CD14-positive monocyte (primary cell): ENCODE results near the gene NACA. TPM values are rescaled to one million over a fixed set of nuclear protein-coding genes. Genes with fewer than 3 reads are reported as not detected.

ENCODE experiments used
- DNase-seq, 3 donors: peaks; one replicate each; pipeline ENCODE4 v3.0.0-alpha.2; 2011 to 2022
- H2AFZ ChIP-seq: 2 replicates; pipeline ENCODE4 v1.6.0; 2012; ENCODE audit warnings: mild to moderate bottlenecking, low read depth, low read length, inconsistent platforms; ENCODE audit not compliant: insufficient read depth, poor library complexity, severe bottlenecking
- H3K27ac ChIP-seq, 2 donors: 1 replicate in 1 of 2; 2 replicates in 1 of 2; pipeline ENCODE4 v1.5.1; 2012 to 2013; ENCODE audit warnings: low read length in 2 of 2, control low read depth in 1 of 2, inconsistent platforms in 1 of 2, low read depth in 1 of 2, mild to moderate bottlenecking in 1 of 2
- H3K27me3 ChIP-seq, 2 donors: one replicate each; pipeline versions ENCODE4 v1.6.0 to v1.6.1; 2011 to 2013; ENCODE audit warnings: low read length in 2 of 2; ENCODE audit not compliant: control insufficient read depth in 2 of 2, insufficient read depth in 2 of 2
- H3K36me3 ChIP-seq, 2 donors: replicated peaks in 1 of 2; 1 replicate in 1 of 2; 2 replicates in 1 of 2; pipeline versions ENCODE4 v1.5.1 to v1.6.1; 2012 to 2013; ENCODE audit warnings: low read length in 2 of 2, control low read depth in 1 of 2, inconsistent platforms in 1 of 2, mild to moderate bottlenecking in 1 of 2; ENCODE audit not compliant: insufficient read depth in 2 of 2, control insufficient read depth in 1 of 2
- H3K4me1 ChIP-seq, 2 donors: 1 replicate in 1 of 2; 2 replicates in 1 of 2; pipeline versions ENCODE4 v1.5.1 to v1.6.1; 2012 to 2013; ENCODE audit warnings: low read length in 2 of 2, control low read depth in 1 of 2, inconsistent platforms in 1 of 2, mild to moderate bottlenecking in 1 of 2, moderate library complexity in 1 of 2; ENCODE audit not compliant: insufficient read depth in 2 of 2, control insufficient read depth in 1 of 2
- H3K4me2 ChIP-seq: replicated peaks from 2 replicates; pipeline ENCODE3; 2012; ENCODE audit warnings: low read length, moderate library complexity, mild to moderate bottlenecking; ENCODE audit not compliant: poor library complexity, severe bottlenecking; ENCODE audit errors: extremely low read depth
- H3K4me3 ChIP-seq, 3 experiments: fragments of 200-600 bp in 1 of 3; sonication (generic) in 1 of 3; replicated peaks in 1 of 3; 1 replicate in 2 of 3; 2 replicates in 1 of 3; pipeline ENCODE4 v1.5.1; 2011 to 2013; ENCODE audit warnings: low read length in 3 of 3, mild to moderate bottlenecking in 3 of 3, control low read depth in 2 of 3, low read depth in 2 of 3, inconsistent platforms in 1 of 3, moderate library complexity in 1 of 3
- H3K79me2 ChIP-seq: 2 replicates; pipeline ENCODE4 v1.6.0; 2012; ENCODE audit warnings: mild to moderate bottlenecking, control low read depth, inconsistent platforms, low read length, moderate library complexity; ENCODE audit not compliant: insufficient read depth
- H3K9ac ChIP-seq: 2 replicates; pipeline ENCODE4 v1.6.0; 2017; ENCODE audit warnings: low read length, mild to moderate bottlenecking; ENCODE audit not compliant: insufficient read depth, poor library complexity, severe bottlenecking
- H3K9me3 ChIP-seq, 2 donors: replicated peaks in 1 of 2; 1 replicate in 1 of 2; 2 replicates in 1 of 2; pipeline versions ENCODE4 v1.5.1 to v1.6.1; 2012 to 2013; ENCODE audit warnings: low read length in 2 of 2, control low read depth in 1 of 2; ENCODE audit not compliant: control insufficient read depth in 1 of 2, insufficient read depth in 1 of 2
- H4K20me1 ChIP-seq: 2 replicates; pipeline ENCODE4 v1.6.0; 2012; ENCODE audit warnings: mild to moderate bottlenecking, low read length, control low read depth, moderate library complexity; ENCODE audit not compliant: insufficient read depth
- H3K27ac Mint-ChIP-seq, 7 donors: one replicate each; pipeline ENCODE4 v1.8.0; 2020; ENCODE audit warnings: mild to moderate bottlenecking in 7 of 7, mixed read lengths in 7 of 7, moderate library complexity in 6 of 7, inconsistent platforms in 2 of 7
- H3K27me3 Mint-ChIP-seq, 3 donors: one replicate each; pipeline ENCODE4 v1.8.0; 2021 to 2022; ENCODE audit warnings: low read depth in 3 of 3, mild to moderate bottlenecking in 3 of 3, mixed read lengths in 3 of 3, moderate library complexity in 3 of 3, inconsistent platforms in 1 of 3
- H3K36me3 Mint-ChIP-seq, 2 donors: one replicate each; pipeline ENCODE4 v1.8.0; 2020; ENCODE audit warnings: mixed read lengths in 2 of 2, inconsistent platforms in 1 of 2, mild to moderate bottlenecking in 1 of 2
- H3K4me1 Mint-ChIP-seq: one replicate; pipeline ENCODE4 v1.8.0; 2020; ENCODE audit warnings: mild to moderate bottlenecking, mixed read lengths
- H3K4me3 Mint-ChIP-seq, 2 donors: one replicate each; pipeline ENCODE4 v1.8.0; 2020; ENCODE audit warnings: mild to moderate bottlenecking in 2 of 2, mixed read lengths in 2 of 2, moderate library complexity in 1 of 2
- H3K9me3 Mint-ChIP-seq, 7 donors: one replicate each; pipeline ENCODE4 v1.8.0; 2020 to 2022; ENCODE audit warnings: mixed read lengths in 7 of 7, mild to moderate bottlenecking in 6 of 7, moderate library complexity in 6 of 7, inconsistent platforms in 2 of 7
- WGBS: methylation state at CpG from one replicate; pipeline ENCODE4 v1.1.5; 2013; ENCODE audit warnings: missing lambda C conversion rate; ENCODE audit not compliant: insufficient coverage; 5-methylcytosine and 5-hydroxymethylcytosine counted together
- intact Hi-C, 2 donors: fragments of 100-400 bp; cut with micrococcal nuclease; formaldehyde crosslinking; loops; one replicate each; pipeline versions ENCODE4 v1.15.0 to v1.15.1; 2023
- polyA plus RNA-seq, 3 donors: library from polyadenylated mRNA; depleted of rRNA in 1 of 3; unstranded in 2 of 3; stranded (reverse) in 1 of 3; fragments of 300-500 nt in 2 of 3; fragments of >200 nt in 1 of 3; fragmentation: Illumina TruSeq in 2 of 3; gene quantifications; 1 replicate in 2 of 3; 2 replicates in 1 of 3; pipeline ENCODE4 v1.2.3, GENCODE V29; 2012 to 2021
- TF ChIP-seq, protein P1 (sequence below): fragments of 200-600 bp; IDR thresholded peaks from one replicate; pipeline ENCODE4 v1.8.0; 2022; ENCODE audit warnings: antibody characterized with exemption, mild to moderate bottlenecking

NACA gene
- polyA plus RNA-seq, 3 donors: 797 to 1,102 (median 937) TPM

DNA sequence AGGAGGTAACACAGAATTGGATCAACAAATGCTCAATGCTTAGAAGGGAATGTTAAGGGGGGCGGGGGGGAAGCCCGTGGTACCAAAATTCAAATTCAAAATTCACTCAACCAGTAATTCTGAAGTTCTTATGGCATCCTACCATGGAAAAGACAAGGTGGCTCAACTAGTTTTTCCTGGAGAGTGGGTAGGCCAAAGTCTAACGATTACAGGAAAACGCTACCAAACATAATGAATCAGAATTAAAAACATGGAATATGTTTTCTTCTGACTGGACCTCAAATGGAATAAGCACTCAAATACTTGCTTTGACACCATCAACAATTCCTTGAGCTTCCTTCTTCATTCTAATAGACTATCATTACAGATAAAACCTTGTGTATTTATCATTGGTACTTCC, 2.3 kb downstream of the NACA start:
- H4K20me1 ChIP-seq: peaks cover 63% of the 10 kb centered on the region
- peaks cover 34 to 35% of the 10 kb centered on the region in 2 donors for H3K36me3 Mint-ChIP-seq
- peaks cover 63 to 75% of the 10 kb centered on the region in 2 donors for H3K4me1 ChIP-seq
- H3K4me1 Mint-ChIP-seq: peaks cover 63% of the 10 kb centered on the region
- no CpG with 5 or more reads among the region's 4 CpGs for WGBS
- H3K4me3 Mint-ChIP-seq: peak overlapping the region; percentile 98
- TF ChIP-seq, protein P1, sequence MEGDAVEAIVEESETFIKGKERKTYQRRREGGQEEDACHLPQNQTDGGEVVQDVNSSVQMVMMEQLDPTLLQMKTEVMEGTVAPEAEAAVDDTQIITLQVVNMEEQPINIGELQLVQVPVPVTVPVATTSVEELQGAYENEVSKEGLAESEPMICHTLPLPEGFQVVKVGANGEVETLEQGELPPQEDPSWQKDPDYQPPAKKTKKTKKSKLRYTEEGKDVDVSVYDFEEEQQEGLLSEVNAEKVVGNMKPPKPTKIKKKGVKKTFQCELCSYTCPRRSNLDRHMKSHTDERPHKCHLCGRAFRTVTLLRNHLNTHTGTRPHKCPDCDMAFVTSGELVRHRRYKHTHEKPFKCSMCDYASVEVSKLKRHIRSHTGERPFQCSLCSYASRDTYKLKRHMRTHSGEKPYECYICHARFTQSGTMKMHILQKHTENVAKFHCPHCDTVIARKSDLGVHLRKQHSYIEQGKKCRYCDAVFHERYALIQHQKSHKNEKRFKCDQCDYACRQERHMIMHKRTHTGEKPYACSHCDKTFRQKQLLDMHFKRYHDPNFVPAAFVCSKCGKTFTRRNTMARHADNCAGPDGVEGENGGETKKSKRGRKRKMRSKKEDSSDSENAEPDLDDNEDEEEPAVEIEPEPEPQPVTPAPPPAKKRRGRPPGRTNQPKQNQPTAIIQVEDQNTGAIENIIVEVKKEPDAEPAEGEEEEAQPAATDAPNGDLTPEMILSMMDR: no peak
- no peak for DNase-seq
- no peaks in the 10 kb centered on the region for H3K9me3 ChIP-seq
- H3K27me3 ChIP-seq: no peaks in the 10 kb centered on the region
- intact Hi-C loops: loop anchor here (5.0 to 10.0 kb wide), 2 partner anchors 76 to 78 kb away; partner anchors contain the start of gene ATP5F1B (in 2 of the 2)
- peak overlapping the region; percentile 6 for H3K9ac ChIP-seq
- peaks cover 86% of the 10 kb centered on the region for H3K79me2 ChIP-seq
- no peak overlapping the region for H2AFZ ChIP-seq
- no peaks in the 10 kb centered on the region for H3K27me3 Mint-ChIP-seq
- peak overlapping the region; percentile 53 to 93 for H3K27ac ChIP-seq
- H3K36me3 ChIP-seq: peaks cover 19 to 35% of the 10 kb centered on the region in 2 donors
- peak overlapping the region in 2 of 3 experiments; percentile 98 to 99 for H3K4me3 ChIP-seq
- peak overlapping the region in 5 of 7 donors; percentile 49 to 95 (median 91) for H3K27ac Mint-ChIP-seq
- H3K9me3 Mint-ChIP-seq: no peaks in the 10 kb centered on the region
- H3K4me2 ChIP-seq: peak overlapping the region; percentile 89

DNA sequence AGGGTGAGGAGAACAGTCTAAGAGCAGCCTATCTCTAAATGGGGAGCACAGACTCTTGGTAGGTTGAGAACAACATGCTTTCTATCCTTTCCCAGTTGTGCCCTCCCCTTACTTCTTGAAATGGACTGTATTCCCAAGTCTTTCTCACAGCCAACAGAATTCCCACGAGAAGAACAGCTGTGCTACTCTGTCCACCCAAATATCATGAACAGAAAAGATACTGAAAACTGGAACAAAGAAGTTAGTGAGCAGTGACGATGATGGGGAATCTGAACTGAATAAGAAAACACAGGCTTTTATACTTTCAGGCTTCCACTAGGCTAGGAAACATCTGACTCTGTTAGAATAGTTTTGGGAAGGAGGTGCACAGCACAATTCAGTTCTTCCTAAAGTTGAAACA, 3.4 kb downstream of the NACA start:
- H3K9ac ChIP-seq: peak overlapping the region; percentile 32
- no peak overlapping the region for H2AFZ ChIP-seq
- TF ChIP-seq, protein P1: no peak
- H3K4me1 ChIP-seq: peaks cover 63 to 85% of the 10 kb centered on the region in 2 donors
- H3K4me2 ChIP-seq: peak overlapping the region; percentile 89
- H3K36me3 ChIP-seq: peaks cover 19 to 42% of the 10 kb centered on the region in 2 donors
- H3K27ac ChIP-seq: peak overlapping the region; percentile 70 to 93
- peaks cover 36 to 41% of the 10 kb centered on the region in 2 donors for H3K36me3 Mint-ChIP-seq
- WGBS: no CpG with 5 or more reads among the region's 2 CpGs
- peaks cover 74% of the 10 kb centered on the region for H4K20me1 ChIP-seq
- H3K4me3 Mint-ChIP-seq: peak overlapping the region in 1 of 2 donors; percentile 77
- H3K4me3 ChIP-seq: peak overlapping the region in 1 of 3 experiments; percentile 98
- no peak for DNase-seq
- intact Hi-C loops: loop anchor here (5.0 to 10.0 kb wide), 2 partner anchors 74 to 77 kb away; partner anchors contain the start of gene ATP5F1B (in 2 of the 2)
- H3K4me1 Mint-ChIP-seq: peaks cover 69% of the 10 kb centered on the region
- H3K27me3 Mint-ChIP-seq: no peaks in the 10 kb centered on the region
- H3K27me3 ChIP-seq: no peaks in the 10 kb centered on the region
- no peaks in the 10 kb centered on the region for H3K9me3 ChIP-seq
- no peaks in the 10 kb centered on the region for H3K9me3 Mint-ChIP-seq
- H3K27ac Mint-ChIP-seq: peak overlapping the region; percentile 91 to 95 (median 93)
- H3K79me2 ChIP-seq: peaks cover 87% of the 10 kb centered on the region
